H7 (cell line): Measurements from ENCODE around the gene IPO13. TPM values are rescaled to one million over a fixed set of nuclear protein-coding genes. Genes with fewer than 3 reads are reported as not detected.

Experiments used
- DNase-seq: peaks from one replicate; pipeline ENCODE4 v3.0.0; 2012
- H3K27me3 ChIP-seq: 2 replicates; pipeline ENCODE4 v1.6.0; 2011; ENCODE audit warnings: mild to moderate bottlenecking, low read length; ENCODE audit not compliant: control insufficient read depth, insufficient read depth
- H3K36me3 ChIP-seq: replicated peaks from 2 replicates; pipeline ENCODE4 v1.5.1; 2011; ENCODE audit warnings: low read length; ENCODE audit not compliant: control insufficient read depth, insufficient read depth
- H3K4me3 ChIP-seq: 2 replicates; pipeline ENCODE4 v1.5.1; 2011; ENCODE audit warnings: low read depth, mild to moderate bottlenecking, control low read depth, low read length, moderate library complexity; ENCODE audit not compliant: insufficient read depth
- total RNA-seq: library from RNA; depleted of rRNA; stranded (reverse); fragments of >200 nt; shearing (Covaris generic); gene quantifications from 2 replicates; pipeline ENCODE4 v1.2.3, GENCODE V29; 2014; rRNA removed

IPO13 gene
- total RNA-seq, 1 experiment from 2014 or later = 34.2 TPM

DNA sequence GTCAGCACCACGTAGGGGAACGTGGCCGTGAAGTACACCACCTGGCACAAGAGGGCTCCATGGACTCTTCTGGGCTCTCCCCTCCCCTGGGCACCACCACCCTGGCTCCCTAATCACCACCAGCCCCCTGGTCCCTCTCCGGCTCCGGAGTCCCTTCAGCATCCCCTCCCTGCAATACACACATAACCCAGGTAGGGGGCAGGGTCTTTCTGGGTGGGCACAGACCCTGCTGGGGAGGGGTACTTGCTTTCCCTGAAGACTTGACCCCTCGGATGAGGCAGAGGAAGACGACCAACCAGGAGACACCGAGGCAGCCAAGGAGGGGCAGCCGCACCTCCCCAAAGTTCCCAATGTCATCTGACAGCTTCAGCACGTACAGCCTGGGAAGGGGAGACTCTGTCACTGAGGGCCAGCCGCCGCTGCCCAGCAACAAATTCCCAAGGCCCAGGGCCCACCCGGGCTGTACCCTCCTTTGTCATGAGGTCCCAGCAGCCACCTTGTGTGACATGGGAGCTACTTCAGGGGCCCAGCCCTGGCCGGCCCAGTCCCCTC is 55.9 kb downstream of the IPO13 start:
- no peaks in the 10 kb centered on the region for H3K27me3 ChIP-seq
- peak; percentile 86 for DNase-seq

GRCh38 chr1:44008259-44008658 is 61.5 kb downstream of the IPO13 start:
- no peak for DNase-seq
- Histone ChIP-seq H3K4me3 (no peak overlapping the region), H3K36me3 (no peaks in the 10 kb centered on the region; the same call in none of the 2 replicates), H3K27me3 (no peaks in the 10 kb centered on the region)

More for the DNA sequence above, 55.9 kb downstream of the IPO13 start:
- peaks cover 5% of the 10 kb centered on the region for H3K36me3 ChIP-seq
- H3K4me3 ChIP-seq = no peak overlapping the region

GRCh38 chr1:44010935-44011471 is 64.3 kb downstream of the IPO13 start:
- no peak overlapping the region for H3K4me3 ChIP-seq
- peak; percentile 62 for DNase-seq
- no peaks in the 10 kb centered on the region; the same call in none of the 2 replicates for H3K36me3 ChIP-seq
- H3K27me3 ChIP-seq = no peaks in the 10 kb centered on the region

DNA sequence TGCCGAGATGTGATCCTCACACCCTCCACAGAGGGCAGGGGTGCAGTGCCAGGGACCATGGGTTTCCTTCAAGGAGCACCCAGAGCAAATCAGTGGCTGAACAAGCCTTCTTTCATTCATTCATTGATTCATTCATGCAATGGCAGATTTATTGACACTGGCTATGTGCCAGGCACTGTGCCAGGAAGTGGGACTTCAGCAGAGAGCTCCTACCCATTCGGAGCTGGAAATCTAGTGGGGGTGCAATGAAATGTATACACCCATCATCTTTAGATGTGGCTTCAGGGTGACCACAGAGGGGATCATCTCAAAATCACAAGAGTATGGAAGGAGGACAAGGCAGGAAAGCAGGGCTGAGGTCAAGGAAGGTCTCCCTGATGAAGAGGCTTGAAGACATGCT is 65.7 kb downstream of the IPO13 start:
- H3K4me3 ChIP-seq = no peak overlapping the region
- H3K36me3 ChIP-seq = no peaks in the 10 kb centered on the region; the same call in none of the 2 replicates
- DNase-seq = no peak
- no peaks in the 10 kb centered on the region for H3K27me3 ChIP-seq

GRCh38 chr1:44012941-44013609 is 66.3 kb downstream of the IPO13 start:
- Histone ChIP-seq H3K36me3 (no peaks in the 10 kb centered on the region; the same call in none of the 2 replicates), H3K4me3 (no peak overlapping the region), H3K27me3 (no peaks in the 10 kb centered on the region)
- no peak for DNase-seq

DNA sequence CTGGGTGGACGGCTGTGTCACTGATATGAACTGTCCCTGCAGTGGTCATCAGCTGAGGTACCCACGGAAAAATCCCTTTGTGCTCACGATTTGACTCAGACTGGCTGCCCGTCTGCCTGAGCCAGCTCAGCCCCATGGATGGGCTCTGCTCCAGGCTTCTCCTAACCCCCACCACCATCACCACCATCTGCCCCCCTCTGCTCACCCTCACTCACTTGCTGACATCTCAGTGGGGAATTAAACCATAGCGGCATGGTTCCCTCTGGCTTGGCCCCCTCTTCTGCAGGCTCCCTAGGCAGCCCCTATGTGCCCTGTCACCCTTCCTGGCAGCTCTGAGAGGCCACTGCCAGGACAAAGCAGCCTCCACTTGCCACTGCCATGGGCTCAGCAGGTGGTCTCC is 67.2 kb downstream of the IPO13 start:
- no peaks in the 10 kb centered on the region for H3K27me3 ChIP-seq
- H3K36me3 ChIP-seq = no peaks in the 10 kb centered on the region; the same call in 1 of the 2 replicates
- no peak for DNase-seq
- H3K4me3 ChIP-seq = no peak overlapping the region

GRCh38 chr1:44014365-44015104 is 67.8 kb downstream of the IPO13 start:
- DNase-seq = no peak
- Histone ChIP-seq H3K36me3 (no peaks in the 10 kb centered on the region; the same call in 1 of the 2 replicates), H3K27me3 (no peaks in the 10 kb centered on the region), H3K4me3 (no peak overlapping the region)

- H3K4me3 ChIP-seq = no peak overlapping the region
- H3K36me3 ChIP-seq = no peaks in the 10 kb centered on the region; the same call in 1 of the 2 replicates
- H3K27me3 ChIP-seq = no peaks in the 10 kb centered on the region
- DNase-seq = no peak
Measured at GRCh38 chr1:44015206-44015605, 68.5 kb downstream of the IPO13 start.

- Histone ChIP-seq H3K27me3 (no peaks in the 10 kb centered on the region), H3K4me3 (no peak overlapping the region), H3K36me3 (peaks cover 1% of the 10 kb centered on the region)
- DNase-seq = no peak
Measured at GRCh38 chr1:44016041-44016889, 69.5 kb downstream of the IPO13 start.

GRCh38 chr1:44016890-44017400 is 70.2 kb downstream of the IPO13 start:
- Histone ChIP-seq H3K36me3 (peaks cover 1% of the 10 kb centered on the region), H3K4me3 (no peak overlapping the region), H3K27me3 (no peaks in the 10 kb centered on the region)
- DNase-seq = peak; percentile 61

Other genes with a start within 250 kb of the IPO13 start
- gene ST3GAL3, start 239.4 kb upstream of the IPO13 start, total RNA-seq = 18.8 and 19.8 TPM in 2 replicates
- 9.7 and 11.3 TPM in 2 replicates for gene ARTN, start 13.1 kb upstream of the IPO13 start, total RNA-seq
- 75.4 and 83.4 TPM in 2 replicates for gene DPH2, start 23.1 kb downstream of the IPO13 start, total RNA-seq
- gene ATP6V0B, start 28.0 kb downstream of the IPO13 start, total RNA-seq = 196 and 237 TPM in 2 replicates
- 207 and 217 TPM in 2 replicates for gene B4GALT2, start 32.3 kb downstream of the IPO13 start, total RNA-seq
- gene CCDC24, start 44.6 kb downstream of the IPO13 start, total RNA-seq = 10.5 and 19.8 TPM in 2 replicates
- gene SLC6A9, start 84.5 kb downstream of the IPO13 start, total RNA-seq = 6.4 and 8.2 TPM in 2 replicates
- not detected in 2 replicates for gene KLF17, start 171.9 kb downstream of the IPO13 start, total RNA-seq
- 0.03 TPM in 1 of 2 replicates, not detected in the other for gene KLF18, start 194.7 kb downstream of the IPO13 start, total RNA-seq